GM18870 (cell line): ENCODE results near the gene DDR2.
"Not testable (repeated sequence)": the region's sequence is repeated elsewhere in the genome, so short reads cannot be mapped to it uniquely, and the experiment has no call there.

Experiments
- ATAC-seq: cut with Tn5 transposase; IDR thresholded peaks from one replicate; pipeline ENCODE4 v1.9.1; 2021; ENCODE audit warnings: moderate library complexity; ENCODE audit not compliant: unreplicated experiment

The DDR2 gene

DNA sequence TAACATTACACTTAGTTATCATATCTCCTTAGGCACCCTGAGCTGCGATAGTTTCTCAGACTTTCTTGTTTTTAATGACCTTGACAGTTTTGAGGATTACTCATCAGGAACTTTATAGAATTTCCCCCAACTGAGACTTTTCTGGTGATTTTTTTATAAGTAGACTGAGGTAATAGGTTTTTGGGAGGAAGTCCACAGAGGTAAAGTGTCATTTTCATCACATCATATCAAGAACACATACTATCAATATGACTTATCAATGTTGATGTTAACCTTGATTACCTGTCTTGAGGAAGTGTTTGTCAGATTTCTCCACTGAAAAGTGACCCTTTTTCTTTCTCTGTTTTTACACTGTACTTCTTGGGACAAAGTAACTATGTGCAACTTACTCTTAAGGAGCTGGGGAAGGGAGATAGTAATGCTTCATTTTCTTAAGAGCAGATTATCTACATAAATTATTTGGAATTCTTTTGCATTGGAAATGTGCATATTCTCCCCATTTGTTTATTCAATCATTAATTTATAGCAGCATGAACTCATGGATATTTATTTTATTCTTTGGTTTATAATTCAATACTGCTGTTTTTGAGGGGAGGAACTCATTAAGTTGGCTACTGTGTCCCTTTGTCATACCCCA, 85.4 kb downstream of the DDR2 start:
- no peak for ATAC-seq

DNA sequence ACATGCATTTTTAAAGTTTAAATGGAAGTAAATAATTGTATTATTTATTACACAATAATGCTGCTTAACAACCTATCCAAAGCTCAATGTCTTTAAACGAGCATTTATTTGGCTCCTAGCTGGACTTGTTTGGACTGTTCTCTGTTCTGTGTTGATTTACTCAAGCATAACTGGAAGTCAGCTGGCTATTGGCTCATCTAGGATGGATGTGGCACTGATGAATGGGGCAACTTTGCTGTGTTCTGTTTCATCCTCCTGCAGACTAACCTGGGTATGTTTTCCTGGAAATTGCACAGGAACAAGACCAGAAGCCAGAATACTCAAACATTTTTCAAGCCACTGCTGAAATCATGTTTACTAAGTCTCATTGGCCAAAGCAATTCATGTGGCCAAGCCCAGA, 87.4 kb downstream of the DDR2 start:
- ATAC-seq: no peak

DNA sequence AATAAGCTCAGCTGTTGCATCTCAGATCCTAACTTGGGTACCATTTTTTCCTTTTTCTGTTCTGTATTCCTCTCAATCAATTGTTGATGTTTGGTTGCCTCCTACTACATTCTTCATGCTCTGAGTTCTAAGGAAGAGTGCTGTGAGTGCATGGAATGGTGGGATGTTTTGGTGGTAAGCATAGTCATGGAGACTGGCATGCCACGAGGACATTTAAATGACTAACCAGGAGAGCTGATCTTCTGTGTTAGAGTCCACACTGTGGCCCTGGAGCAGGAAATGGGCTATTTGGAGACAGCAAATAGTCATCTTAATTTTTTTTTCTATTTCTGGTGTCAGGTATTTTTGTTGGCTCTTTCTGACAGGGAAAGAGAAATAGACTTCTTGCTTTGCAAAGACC, 88.7 kb downstream of the DDR2 start:
- ATAC-seq: no peak

DNA sequence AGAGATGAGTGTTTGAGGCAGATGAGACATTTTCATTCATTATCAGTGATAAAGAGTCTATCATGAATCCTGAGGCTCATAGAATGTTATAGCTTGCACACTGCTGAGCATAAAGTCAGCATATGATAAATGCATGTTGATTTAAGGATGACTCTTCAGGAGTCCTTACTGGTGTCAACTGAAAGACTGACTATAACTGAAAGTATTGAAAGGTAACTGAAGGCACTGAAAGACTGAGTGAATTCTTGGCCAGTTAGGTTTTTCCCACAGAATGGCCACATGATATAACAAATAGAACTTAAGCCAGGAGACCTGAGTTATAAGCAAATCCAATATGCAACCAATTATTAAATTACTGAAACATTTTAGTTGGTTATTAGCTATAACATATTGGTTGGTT, 89.2 kb downstream of the DDR2 start:
- ATAC-seq: peak; percentile 71

DNA sequence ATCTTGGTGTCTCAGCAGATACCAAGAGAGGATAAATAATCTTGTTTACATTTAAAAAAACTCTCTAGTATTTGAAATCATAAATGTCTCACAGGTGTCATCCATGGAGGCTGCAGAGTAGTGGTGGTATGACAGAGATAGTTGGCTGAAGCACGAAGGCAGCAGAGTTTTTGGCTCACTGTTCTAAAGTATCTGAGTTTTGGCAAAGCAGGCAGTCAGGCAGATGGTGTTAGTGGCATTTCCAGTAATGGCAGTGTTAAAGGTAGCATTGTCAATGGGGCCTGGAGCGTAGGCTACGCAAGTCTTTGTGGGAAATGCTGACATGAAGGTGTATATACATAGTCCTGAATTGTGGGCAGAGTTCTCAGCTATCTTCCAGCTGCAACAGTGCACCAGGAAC, 89.8 kb downstream of the DDR2 start:
- no peak for ATAC-seq

DNA sequence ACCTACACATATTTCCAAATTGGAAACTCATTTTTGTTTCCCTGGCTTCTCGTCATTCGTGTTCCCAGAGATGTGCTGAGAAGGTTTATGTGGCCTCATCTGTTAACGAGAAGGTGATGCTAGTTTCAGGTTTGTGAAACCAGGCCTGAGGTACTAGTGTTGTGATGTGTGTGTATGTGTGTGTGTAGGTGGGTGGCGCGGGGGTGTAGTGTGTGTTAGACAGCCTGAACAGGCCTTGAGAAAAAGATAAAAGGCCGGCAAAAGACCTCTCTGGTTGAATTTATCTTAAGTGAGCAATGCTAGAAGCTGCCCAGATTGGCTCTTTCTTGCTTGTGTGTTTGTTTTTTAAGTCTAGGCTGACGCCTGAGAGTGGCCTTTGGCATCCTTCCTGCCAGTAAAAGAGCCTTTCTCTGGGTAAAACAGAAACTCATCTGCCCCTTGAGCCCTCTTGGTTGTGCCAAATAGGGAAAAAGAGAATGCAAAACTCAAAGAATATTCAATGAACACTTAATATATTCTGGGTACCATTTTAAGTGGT, 92.4 kb downstream of the DDR2 start:
- ATAC-seq: no peak

DNA sequence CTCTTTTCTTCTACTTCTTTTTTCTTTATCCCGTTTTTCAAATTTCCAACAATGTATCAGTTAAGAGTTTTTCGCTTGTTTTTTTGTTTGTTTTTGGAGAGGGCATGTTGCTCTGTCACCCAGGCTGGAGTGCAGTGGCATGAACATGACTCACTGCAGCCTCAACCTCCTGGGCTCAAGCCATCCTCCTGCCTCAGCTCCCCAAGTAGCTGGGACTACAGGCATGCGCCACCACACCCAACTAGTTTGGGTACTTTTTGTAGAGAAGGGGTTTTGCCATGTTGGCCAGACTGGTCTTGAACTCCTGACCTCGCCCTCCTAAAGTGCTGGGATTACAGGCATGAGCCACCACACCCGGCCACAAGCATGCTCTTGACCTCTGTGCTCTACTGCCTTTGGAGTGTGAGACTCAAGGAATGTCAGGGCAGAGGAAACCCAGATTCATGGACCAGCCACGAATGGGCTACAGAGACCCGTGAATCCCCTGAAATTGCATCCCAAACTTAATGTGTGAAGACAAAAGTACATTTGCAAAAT, 93.1 kb downstream of the DDR2 start:
- no peak for ATAC-seq

DNA sequence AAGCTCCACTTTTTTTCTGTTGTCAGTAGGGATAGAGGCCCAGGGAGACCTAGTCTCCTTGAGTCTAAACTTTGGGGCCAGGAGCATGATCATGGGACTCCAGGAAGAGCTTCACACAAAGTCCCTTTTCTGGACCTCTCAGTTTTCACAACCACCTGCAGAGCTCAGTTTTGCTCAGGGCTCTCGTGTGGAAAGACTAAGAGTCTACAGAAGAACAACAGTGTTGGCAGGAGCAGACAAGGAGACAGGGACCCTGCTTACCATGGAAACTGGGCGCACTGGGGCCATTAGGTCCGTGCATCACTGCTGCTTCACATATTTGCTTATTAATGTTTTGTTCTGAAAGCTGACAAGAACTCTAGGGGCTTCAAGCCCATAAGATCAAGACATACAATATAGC, 94.3 kb downstream of the DDR2 start:
- ATAC-seq: no peak

DNA sequence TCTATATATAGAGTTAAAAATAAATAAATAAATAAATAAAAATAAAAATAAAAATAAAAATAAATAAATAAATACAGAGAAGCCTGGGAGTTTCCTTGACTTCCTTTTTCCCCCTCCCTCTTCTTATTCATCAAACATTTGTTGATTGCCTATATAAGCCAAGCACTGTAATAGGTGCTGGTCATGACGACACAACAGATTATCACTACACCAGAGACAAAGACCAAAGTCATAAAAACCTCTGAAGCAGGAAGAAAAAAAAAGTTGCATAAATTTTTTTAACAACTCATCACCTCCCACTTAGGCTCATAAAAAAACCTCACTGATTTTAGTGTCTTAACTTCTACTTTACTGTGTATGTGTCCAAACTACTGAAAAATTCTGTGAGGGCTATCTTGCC, 95.2 kb downstream of the DDR2 start:
- ATAC-seq: not testable (repeated sequence)

DNA sequence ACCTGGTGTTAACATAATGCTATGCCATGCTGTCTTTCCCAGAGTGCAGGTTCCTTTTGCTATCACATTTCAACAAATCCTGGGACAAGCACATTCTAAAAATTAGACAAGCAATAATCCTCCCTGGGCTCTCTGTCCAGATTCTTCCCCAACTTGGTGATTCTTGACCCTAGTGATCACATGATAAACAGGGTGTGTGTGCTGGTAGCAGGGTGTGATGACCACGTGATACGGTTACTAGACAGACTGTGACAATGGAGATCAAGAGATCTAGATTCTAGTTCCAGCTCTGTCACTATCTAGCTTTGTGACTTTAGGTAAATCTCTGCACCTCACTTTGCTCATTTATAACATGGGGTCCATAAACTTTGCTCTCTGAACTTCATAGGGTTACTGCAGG, 96.3 kb downstream of the DDR2 start:
- ATAC-seq: no peak

DNA sequence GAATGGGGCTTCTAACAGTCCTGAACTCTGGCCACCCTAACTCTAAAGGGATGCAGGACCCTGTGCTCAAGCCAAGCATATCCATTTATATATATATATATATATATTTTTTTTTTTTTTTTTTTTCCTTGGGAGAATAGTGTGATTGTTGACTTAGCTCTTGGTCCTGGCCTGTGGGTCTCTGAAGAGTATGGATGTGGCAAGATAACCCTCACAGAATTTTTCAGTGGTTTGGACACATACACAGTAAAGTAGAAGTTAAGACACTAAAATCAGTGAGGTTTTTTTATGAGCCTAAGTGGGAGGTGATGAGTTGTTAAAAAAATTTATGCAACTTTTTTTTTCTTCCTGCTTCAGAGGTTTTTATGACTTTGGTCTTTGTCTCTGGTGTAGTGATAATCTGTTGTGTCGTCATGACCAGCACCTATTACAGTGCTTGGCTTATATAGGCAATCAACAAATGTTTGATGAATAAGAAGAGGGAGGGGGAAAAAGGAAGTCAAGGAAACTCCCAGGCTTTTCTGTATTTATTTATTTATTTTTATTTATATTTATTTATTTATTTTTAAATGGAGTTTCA, 97.0 kb downstream of the DDR2 start:
- not testable (repeated sequence) for ATAC-seq

DNA sequence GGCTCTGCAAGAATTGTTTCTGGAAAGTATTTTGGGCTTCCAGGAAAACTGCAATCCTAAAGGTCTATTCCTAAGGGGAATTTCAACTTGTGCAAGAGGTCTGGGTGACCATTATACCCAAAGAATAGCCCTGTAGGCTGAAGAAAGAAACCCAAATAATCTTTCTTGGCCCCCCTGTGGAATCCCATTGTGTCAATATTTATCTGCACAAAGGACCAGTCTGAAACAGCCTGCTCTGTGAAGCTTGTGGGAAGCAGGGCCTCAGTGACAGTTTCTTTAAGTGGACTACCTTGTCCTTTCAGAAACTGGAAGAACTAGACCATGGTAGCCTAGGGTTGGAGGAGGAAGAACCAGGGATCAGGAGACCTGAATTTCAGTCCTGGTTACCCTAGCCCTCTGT, 99.8 kb downstream of the DDR2 start:
- no peak for ATAC-seq

DNA sequence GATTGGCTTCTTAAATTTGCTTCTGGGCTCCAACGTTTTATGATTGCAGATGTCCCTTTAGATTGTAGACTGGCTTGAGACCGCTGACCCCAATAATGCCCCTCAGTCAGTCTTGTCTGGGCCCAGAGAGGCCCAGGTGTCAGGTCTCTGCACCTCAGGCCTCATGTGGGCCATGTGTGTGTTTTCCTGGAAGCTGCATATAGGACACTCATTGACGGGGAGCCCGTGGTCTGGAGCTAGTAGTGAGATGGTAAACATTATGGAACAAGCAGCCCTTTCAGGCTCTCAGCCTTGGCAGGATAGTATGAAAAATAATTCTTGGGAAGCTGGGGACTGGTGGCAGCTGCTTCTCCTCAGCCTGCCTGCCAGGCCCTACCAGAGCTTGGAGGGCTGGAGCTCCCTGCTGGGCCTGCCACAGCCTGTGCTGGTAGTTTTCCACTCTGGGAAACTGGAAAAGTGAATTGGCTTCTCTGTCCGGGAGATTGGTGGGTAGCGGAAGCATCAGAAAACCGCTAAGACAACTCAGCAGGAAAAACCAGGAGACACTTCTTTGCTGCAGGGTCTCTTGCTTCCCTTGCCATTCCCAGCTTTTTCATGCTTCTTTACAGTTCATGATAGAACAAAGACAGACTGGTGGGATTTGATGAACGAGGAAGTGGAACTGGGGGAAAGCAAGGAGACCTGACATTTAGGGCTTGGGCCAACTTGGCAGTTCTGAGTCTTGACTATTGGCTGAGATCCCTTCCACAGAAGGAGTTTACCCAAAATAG, 100.5 kb downstream of the DDR2 start:
- ATAC-seq: no peak

DNA sequence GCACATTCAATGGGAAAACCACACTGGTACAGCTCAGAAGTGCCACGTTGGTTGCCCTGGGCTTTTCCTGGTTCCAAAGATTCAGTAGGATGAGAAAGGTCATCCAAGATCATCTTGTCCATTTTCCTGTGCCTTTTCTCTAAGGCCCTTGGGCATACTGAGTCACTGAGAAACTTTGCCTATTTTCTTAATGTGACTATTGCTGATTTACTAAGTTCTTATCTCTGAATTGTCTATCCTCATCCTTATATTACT, 101.0 kb downstream of the DDR2 start:
- no peak for ATAC-seq

DNA sequence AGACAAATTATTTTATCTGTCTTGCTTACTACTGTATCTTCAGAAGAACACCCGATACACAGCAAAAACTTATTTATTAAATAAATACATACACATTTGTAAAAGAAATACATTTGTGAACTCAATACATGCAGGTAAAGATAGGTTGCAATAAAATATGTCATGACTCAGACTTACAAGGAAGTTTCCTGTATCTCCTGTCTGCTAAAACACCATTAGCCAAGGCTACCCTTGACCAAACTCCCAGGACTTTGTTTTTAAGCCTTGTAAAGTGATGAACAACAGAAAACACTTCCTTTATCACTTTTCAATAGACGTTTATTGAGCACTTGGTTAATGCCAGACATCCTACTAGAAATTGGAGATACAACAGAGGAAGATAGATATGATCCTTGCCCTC, 101.8 kb downstream of the DDR2 start:
- ATAC-seq: no peak

DNA sequence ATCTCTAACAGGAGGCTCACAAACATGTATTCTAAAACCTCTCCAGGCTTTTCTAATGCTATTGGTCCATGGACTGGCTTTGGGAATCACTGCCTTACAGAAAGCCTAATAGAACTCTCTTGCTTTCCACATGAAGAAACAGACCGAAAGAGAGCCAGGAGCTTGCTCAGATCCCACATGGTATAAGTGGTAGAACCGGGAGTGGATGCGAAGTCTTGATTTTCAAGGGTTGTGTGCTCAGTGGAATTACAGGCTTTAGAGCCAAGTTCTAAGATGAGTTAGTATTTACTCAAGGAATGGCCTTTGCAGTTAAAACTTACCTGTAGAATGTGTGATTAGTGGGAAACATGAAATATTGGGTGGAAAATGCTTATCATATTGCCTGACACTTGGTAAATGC, 103.9 kb downstream of the DDR2 start:
- no peak for ATAC-seq

DNA sequence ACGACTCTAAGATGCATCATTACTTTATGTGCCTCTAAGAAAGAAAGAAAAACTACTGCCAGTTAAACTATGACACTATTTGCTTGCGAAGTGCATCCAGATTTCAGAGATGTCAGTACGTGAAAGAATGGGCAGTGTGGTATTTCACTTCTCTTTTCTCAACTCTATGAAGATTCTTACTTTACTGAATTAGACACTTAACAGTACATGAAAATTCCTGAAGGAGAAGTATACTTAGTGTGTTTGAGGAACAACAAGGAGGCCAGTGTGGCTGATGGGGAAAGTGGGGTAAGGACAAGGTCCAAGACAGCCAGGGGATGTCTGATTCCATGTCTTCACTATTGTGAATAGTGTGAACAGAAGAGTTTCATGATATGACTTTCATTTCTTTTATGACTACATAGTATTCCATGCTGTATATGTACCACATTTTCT, 104.4 kb downstream of the DDR2 start:
- peak; percentile 94 for ATAC-seq

DNA sequence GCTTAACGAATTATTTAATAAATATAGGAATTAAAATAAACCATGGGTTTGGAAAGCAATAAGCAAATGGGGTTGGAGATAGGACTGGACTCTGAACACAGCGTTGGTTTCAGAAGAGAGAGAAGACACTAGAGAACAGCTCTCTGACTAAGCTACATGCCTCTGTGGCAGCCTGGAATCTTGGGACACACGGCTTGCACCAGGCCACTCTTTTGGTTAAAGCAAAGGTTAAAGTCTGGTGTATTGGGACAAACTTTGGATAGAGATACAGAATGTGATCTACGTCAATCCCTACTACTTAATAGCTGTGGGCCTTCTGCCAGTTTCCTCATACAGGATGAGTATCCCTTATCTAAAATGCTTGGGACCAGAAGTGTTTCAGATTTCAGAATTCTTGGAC, 108.5 kb downstream of the DDR2 start:
- no peak for ATAC-seq

DNA sequence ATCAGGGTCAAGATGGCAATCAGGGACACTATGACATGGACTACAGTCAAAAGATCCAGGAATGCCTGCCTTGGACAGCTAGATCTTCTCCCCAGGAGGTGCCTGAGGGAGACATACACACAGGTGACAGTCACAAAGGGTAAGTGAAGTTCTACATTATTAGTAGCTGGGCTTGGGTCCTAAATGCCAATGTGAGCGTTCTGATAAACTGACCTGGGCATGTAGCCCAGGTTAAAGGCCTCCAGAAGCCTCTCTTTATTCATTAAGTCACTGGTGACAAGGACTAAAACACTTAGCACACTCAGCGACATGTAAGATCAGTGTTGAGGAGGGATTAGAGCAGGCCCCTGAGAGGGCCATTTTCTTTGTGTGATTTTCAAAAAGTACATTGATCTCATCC, 109.3 kb downstream of the DDR2 start:
- ATAC-seq: no peak

DNA sequence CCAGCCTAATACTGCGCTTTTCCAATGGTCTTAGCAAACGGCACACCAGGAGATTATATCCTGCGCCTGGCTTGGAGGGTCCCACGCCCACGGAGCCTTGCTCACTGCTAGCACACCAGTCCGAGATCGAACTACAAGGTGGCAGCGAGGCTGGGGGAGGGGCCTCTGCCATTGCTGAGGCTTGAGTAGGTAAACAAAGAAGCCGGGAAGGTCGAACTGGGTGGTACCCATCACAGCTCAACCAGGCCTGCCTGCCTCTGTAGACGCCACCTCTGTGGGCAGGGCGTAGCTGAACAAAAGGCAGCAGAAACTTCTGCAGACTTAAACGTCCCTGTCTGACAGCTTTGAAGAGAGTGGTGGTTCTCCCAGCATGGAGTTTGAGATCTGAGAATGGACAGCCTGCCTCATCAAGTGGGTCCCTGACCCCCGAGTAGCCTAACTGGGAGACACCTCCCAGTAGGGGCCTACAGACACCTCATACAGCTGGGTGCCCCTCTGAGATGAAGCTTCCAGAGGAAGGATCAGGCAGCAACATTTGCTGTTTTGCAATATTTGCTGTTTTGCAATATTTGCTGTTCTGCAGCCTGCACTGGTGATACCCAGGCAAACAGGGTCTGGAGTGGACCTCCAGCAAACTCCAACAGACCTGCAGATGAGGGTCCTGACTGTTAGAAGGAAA, 114.1 kb downstream of the DDR2 start:
- not testable (repeated sequence) for ATAC-seq

DNA sequence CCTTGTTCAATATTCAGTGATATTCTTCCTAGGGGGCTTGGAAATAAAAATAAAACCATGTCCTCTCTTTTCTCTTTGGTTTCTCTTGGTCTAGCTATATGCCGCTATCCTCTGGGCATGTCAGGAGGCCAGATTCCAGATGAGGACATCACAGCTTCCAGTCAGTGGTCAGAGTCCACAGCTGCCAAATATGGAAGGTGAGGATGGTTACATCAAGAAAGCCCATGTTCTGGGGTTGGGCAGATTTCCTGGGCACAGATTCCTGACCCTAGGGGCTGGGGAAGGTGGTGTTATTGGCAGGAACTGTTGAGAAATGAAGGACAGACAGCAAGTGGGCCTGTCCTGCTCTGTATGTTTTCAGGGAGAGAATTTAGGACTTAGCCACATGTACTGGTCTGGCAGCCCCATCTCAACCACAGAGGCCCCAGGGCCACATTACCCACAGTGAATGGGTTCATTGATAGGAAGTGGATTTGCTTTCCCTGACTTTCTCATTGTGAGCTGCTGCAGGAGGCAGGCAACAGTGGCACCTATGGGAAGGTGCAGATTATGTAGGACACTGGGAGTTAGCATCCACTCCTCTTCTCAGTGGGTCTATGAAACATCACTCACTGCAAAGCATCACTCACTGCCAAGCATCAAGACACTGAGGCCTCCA, 120.9 kb downstream of the DDR2 start:
- ATAC-seq: no peak
